A673 (cell line): ENCODE results near the gene CCL14.

Experiments
- EZH2 ChIP-seq: fragments of 200-600 bp; sonication (generic); IDR thresholded peaks from 2 replicates; pipeline ENCODE4 v1.6.1; 2017; ENCODE audit warnings: borderline replicate concordance, low read depth, mild to moderate bottlenecking, mixed read lengths, antibody characterized with exemption, low read length; ENCODE audit not compliant: poor library complexity, severe bottlenecking
- TF ChIP-seq, protein P1 (sequence below): fragments of 300-800, 200-600 bp; sonication (generic); conservative IDR thresholded peaks from 2 replicates; pipeline ENCODE4 v1.5.1; 2017; ENCODE audit warnings: low read depth, mild to moderate bottlenecking, antibody characterized with exemption, low read length, moderate library complexity, mixed read lengths

DNA sequence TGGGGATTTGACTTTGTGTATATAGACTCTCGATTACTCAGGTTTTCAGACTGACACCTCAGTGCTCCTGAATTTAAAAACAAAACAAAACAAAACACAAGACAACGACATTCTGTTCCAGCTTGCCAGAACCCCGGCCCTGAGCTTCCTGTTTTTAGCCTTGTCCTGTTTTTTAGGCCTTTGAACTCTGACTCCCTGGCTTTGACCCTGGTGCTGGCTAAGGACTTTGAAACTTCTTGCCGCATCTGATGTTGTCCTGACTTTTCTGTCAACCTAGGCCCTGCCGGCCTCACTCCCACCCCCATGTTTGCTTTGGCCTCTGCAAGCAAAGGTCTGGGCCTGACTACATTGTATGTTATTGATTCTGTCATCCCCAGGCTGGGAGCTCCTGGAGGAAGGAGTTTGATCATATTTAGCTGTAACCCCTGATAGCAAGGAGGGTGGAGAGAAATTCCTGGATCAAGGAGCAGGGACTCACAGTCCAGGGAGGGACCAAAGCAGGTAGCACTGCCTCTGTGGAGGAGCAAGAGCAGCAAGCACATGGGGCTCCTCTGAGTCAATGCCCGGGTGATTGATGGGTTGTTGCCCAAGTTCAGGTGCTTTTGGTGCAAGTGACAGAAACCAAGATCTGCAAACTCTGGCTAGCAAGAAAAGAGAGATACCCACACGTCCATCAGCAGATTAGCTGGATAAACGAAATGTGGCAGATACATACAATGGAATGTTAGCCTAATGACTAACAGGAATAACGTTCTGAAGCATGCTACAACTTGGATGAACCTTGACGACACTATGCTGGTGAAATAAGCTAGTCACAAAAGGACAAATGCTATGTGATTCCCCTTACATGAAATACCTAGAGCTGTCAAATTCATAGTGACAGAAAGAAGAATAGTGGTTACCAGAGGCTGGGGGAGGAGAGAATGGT lies 12.9 kb downstream of the CCL14 start:
- TF ChIP-seq, protein P1, sequence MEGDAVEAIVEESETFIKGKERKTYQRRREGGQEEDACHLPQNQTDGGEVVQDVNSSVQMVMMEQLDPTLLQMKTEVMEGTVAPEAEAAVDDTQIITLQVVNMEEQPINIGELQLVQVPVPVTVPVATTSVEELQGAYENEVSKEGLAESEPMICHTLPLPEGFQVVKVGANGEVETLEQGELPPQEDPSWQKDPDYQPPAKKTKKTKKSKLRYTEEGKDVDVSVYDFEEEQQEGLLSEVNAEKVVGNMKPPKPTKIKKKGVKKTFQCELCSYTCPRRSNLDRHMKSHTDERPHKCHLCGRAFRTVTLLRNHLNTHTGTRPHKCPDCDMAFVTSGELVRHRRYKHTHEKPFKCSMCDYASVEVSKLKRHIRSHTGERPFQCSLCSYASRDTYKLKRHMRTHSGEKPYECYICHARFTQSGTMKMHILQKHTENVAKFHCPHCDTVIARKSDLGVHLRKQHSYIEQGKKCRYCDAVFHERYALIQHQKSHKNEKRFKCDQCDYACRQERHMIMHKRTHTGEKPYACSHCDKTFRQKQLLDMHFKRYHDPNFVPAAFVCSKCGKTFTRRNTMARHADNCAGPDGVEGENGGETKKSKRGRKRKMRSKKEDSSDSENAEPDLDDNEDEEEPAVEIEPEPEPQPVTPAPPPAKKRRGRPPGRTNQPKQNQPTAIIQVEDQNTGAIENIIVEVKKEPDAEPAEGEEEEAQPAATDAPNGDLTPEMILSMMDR, result no peak
- no peak for TF ChIP-seq EZH2
